Stimulated activated CD4-positive, alpha-beta T cell treated with anti-CD3 and anti-CD28 coated beads, Interleukin-4, amount 100 ng/mL, for 48 hours (primary cell): ENCODE measurements around the gene RAPGEF1.
"Not testable (repeated sequence)": the region's sequence is repeated elsewhere in the genome, so short reads cannot be mapped to it uniquely, and the experiment has no call there.

ENCODE experiments used
- DNase-seq, 2 donors: peaks; one replicate each; pipeline ENCODE4 v3.0.0-alpha.2; 2020; ENCODE audit warnings: low read depth in 2 of 2

RAPGEF1 gene

DNA sequence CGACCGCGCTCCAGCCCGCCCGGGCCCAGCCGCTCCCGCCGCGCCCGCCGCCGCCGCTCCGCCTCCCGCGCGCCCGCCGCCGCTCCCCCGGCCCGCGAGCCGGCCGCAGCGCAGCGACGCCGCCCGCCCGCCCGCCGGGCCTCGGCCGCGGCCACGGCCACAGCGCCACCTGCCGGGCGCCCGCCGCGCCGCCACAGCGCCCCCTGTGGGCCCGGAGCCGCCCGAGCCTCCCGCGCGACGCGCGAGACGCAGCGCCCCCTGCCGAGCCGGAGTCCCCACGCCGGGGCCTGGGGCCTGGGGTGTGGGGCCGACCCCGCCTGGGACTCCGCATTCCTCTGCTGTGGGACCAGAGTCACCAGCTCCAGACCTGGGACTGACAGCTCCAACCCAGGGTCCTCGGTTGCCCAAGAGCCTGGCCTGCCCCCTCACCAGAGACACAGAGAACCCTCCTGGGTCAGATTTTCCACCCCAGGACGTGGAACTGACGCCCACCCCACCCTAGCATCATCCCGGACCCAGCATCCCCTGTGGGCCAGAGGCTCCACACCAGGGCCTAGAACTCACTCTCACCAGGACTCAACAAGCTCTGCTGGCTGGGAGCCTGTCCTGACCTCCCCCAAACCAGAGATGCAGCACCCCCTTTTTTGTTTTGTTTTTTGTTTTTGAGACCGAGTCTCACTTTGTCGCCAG is at the start of gene RAPGEF1:
TSS of gene RAPGEF1 (minus strand) at position 118 of the 690 bp plus-strand sequence. CDS start 246 bp downstream, outside the sequence.
- peak; percentile 74 to 86 for DNase-seq

DNA sequence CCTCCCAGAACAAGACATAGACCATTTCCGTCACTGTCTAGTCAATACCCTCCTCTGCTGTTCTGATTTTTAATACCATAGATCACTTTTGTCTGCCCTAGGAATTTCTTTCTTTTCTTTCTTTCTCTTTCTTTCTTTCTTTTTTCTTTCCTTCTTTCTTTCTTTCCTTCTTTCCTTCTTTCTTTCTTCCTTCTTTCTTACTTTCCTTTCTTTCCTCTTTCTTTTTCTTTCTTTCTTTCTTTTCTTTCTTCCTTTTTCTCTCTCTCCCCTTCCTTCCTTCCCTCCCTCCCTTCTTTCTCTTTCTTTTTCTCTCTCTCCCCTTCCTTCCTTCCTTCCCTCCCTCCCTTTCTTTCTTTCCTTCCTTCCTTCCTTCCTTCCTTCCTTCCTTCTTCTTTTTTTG is 49.0 kb upstream of the RAPGEF1 start:
- DNase-seq = no peak

GRCh38 chr9:131787838-131788237 is 48.0 kb upstream of the RAPGEF1 start:
- DNase-seq = no peak

- DNase-seq = no peak
Observed at GRCh38 chr9:131784748-131785501, 45.0 kb upstream of the RAPGEF1 start.

- no peak for DNase-seq
Observed at GRCh38 chr9:131781069-131781468, 41.2 kb upstream of the RAPGEF1 start.

- DNase-seq = peak; percentile 16 to 46
Observed at GRCh38 chr9:131776473-131776872, 36.6 kb upstream of the RAPGEF1 start.

DNA sequence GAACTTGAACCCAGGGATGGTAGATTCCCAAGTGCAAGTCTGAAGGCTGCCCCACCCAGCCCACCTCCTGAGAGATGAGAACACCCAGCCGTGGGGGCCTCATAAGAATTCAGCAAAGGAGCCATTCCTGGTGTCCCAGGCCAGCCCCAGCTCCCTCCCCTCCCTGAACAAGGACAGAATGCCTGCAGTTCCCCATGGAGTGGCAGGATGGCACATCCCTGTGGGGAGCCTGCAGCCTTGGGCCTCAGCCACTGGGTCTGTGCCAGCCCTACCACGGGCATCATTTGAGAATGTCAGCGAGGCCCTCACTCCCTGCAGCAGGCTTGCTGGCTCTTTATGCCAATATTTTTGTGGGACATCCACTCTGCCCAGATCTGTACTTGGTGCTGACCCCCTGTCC is 36.2 kb upstream of the RAPGEF1 start:
- no peak for DNase-seq

DNA sequence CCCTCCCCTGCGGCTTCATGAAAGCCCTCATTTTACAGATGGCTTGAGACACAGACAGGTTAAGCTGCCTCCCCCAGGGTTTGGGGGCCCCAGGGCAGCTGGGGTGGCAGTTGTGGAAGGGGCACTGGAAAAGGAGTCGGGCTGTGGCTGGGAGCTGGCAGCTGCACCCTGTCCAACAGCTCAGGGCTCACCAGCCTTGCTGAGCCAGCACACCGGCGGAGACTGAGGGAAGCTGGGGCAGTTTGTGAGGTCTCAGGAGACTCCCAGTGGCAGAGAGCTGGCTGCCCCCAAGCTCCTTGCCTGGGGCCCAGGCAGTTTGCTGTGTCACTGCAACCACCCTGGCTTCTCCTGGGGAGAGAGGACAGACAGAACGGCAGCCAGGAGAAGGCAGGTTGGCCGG is 34.8 kb upstream of the RAPGEF1 start:
- no peak for DNase-seq

GRCh38 chr9:131773911-131774379 is 34.1 kb upstream of the RAPGEF1 start:
- DNase-seq = peak; percentile 4 to 30

GRCh38 chr9:131772940-131773339 is 33.1 kb upstream of the RAPGEF1 start:
- DNase-seq = no peak

DNA sequence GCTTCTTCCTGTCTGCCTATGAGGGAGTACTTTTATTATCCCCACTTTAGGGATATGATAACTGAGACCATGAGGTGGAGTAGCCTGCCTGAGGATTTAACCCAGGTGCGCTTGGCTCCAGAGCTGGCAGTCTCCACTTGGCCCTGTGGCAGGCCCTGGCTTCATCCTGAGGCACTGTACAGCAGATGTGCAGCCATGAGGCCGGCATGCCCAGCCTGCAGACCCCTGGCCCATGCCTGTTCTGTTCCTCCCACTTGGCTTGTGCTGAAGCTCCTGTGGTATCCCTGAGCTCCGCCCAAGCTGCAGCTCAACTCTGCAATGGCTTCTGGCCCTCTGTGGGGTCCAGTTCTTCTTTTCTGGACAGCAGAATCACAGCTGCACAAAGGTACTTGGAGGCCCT is 31.8 kb upstream of the RAPGEF1 start:
- DNase-seq = no peak

DNA sequence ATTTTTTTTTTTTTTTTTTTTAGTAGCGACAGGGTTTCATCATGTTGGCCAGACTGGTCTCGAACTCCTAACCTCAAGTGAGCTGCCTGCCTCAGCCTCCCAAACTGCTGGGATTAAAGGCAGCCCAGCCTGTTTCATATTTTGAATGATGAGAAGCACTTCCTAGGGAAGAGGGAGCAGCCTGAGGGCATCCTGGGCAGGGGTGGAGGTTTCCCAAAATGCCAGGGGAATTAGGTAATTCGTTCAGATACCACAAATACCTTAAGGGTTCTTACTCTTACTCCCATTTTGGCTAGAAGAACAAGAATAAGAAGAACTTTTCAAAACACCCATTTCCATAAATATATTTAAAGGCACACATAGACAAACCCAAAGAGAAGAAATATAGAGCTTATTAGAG is 29.5 kb upstream of the RAPGEF1 start:
- no peak for DNase-seq

- no peak for DNase-seq
Observed at GRCh38 chr9:131764568-131764967, 24.7 kb upstream of the RAPGEF1 start.

- peak; percentile 70 to 79 for DNase-seq
Observed at GRCh38 chr9:131762356-131762932, 22.6 kb upstream of the RAPGEF1 start.

- DNase-seq = no peak
Observed at GRCh38 chr9:131759017-131759647, 19.3 kb upstream of the RAPGEF1 start.

DNA sequence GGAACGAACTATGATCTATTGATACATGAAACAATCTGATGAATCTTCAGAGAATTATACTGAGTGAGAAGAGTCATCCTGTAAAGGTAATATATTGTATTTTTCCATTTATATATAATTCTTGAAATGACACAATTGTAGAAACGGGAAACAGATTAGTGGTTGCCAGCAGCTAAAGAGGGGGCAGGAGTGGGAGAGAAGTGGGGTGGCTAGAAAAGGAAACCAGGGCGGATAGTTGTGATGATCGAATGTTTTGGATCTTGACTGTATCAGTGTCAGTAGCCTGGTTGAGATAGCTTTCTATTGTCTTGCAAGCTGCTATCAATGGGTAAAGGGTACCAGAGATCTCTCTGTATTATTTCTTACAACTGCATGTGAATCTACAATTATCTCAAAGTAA is 17.7 kb upstream of the RAPGEF1 start:
- no peak for DNase-seq

DNA sequence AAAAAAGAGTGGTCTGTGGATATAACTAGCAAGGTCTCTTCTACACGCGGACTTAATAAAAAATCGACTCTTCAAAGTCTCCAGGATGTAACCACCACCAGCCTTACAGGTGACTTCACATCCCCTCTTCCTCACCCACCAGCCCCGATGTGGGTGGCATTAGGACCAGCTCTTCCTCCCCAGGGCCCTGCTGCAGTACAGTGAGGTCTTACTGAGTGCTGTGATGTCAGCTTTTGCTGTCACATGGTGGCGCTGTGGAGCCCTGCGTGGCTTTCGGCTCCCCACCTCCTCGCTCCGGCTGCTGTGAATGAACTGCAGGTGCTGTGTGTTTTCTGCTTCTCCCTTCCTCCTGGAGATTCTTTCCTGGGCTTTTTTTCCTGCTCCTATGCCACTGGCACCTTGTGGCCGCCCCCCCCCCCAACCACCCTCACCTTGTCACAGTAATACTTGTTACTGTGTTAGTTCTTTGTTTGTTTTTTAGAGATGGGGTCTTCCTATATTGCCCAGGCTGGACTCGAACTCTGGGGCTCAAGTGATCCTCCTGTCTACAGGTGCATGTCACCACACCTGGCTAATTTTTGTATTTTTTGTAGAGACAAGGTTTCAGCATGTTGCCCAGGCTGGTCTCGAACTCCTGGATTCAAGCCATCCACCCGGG is 15.8 kb upstream of the RAPGEF1 start:
- peak; percentile 83 to 87 for DNase-seq

GRCh38 chr9:131754846-131755245 is 15.0 kb upstream of the RAPGEF1 start:
- no peak for DNase-seq

DNA sequence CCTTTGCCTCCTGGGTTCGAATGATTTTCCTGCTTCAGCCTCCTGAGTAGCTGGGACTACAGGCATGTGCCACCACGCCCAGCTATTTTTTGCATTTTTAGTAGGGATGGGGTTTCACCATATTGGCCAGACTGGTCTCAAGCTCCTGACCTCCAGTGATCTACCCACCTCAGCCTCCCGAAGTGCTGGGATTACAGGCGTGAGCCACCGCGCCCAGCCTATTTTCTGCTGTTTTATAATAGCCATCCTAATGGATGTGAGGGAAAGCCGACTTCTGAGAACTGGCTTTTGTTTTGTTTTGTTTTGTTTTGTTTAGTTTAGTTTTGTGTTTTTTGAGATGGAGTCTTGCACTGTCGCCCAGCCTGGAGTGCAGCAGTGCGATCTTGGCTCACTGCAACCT is 13.9 kb upstream of the RAPGEF1 start:
- not testable (repeated sequence) for DNase-seq

DNA sequence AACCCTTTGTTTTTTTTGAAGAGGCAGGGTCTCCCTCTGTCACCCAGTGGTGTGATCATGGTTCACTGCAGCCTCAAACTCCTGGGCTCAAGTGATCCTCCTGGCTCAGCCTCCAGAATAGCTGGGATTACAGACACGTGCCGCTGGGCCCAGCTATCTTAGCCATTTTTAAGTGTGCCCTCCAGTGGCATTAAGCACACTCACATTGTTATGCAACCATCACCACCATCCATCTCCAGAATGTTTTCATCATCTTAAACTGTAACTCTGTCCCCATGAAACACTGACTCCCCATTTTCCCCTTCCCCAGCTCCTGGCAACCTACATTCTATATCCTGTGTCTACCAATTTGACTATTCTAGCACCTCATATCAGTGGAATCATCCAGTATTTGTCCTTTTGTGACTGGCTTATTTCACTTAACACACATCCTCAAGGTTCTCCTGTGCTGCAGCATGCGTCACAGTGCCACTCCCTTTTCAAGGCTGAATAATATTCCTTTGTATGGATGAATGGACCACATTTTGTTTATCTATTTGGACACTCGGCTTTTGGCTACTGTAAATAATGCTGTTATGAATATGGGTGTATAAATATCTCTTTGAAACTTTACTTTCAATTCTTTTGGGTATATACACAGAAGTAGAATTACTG is 12.5 kb upstream of the RAPGEF1 start:
- DNase-seq = no peak

DNA sequence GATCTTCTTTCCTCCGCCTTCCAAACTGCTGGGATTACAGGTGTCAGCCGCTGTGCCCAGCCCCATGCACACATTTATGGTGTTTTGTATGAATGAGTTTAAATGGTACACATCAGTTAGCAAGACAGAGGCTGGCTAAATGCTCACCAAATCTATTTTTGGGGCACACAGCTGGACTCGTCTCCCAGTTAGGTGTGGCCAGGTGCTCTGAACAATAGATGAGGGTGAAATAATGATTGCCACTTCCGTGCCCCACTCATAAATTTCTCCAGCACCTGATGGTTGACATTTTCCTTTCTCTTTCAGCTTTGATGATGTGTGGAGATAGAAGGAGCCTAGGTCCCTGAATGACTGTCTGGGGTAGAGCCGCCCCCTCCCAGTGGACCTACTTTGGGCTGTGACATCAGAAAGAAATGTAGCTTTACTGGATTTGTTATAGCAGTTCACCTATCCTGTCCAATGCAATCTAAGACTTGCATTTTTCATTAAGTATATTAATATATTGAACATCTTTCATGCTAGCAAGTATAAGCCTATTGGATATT is 8.6 kb upstream of the RAPGEF1 start:
- no peak for DNase-seq
